ENCODE results near the gene CIART. TPM values are rescaled to one million over a fixed set of nuclear protein-coding genes. Genes with fewer than 3 reads are reported as not detected.
A peak's percentile ranks its signal among the peaks of the same experiment; 100 is the strongest.

Gene CIART
- total and polyA plus RNA-seq, 2 of the 8 experiments (the other 6 are each of a cell fraction or from before 2014, with no cell fraction given) = 9.6 to 33.3 TPM

- TF ChIP-seq CHD7 (IDR thresholded peaks at IDR 0.05; ENCODE audit: insufficient replicate concordance, low read length) (no peak), SP1 (IDR thresholded peaks at IDR 0.05; ENCODE audit: low read depth, low read length) (0 out of 2 replicates have a peak, but pooled peaks have one; percentile 23), HDAC2 (IDR thresholded peaks at IDR 0.05; ENCODE audit: borderline replicate concordance in 1 of 2, low read depth in 2 of 2, low read length in 2 of 2) (0 out of 4 replicates have a peak, but pooled peaks of 1 of the 2 experiments have one; percentile 36), JUND (IDR thresholded peaks at IDR 0.05; ENCODE audit: low read length) (0 out of 2 replicates have a peak, but pooled peaks have one; percentile 24), KDM1A (IDR thresholded peaks at IDR 0.05; ENCODE audit: borderline replicate concordance, low read length) (no peak), POLR2AphosphoS5 (IDR thresholded peaks at IDR 0.05; ENCODE audit: low read depth, low read length) (peak; percentile 85), MAX (IDR thresholded peaks at IDR 0.05) (peak; percentile 80), POLR2A (IDR thresholded peaks at IDR 0.05; ENCODE audit: control extremely low read depth in 1 of 2, low read depth in 2 of 2, low read length in 2 of 2) (peak; percentile 74 to 95), NANOG (IDR thresholded peaks at IDR 0.05; ENCODE audit: insufficient read depth, low read depth, low read length, poor library complexity, severe bottlenecking) (no peak), CBX8 (IDR thresholded peaks at IDR 0.05; ENCODE audit: borderline replicate concordance, low read depth, low read length) (no peak)
Measured at GRCh38 chr1:150234566-150235293, 47.6 kb upstream of the CIART start (continued).
